RCC 7860 (cell line): ENCODE measurements around the gene RCOR1.

Experiments
- DNase-seq: peaks from one replicate; pipeline ENCODE4 v3.0.0-alpha.2; 2015; ENCODE audit warnings: low spot score
- FAIRE-seq: peaks from 2 replicates; lab custom pipeline; 2012; peaks lifted over from hg19 to GRCh38; lab: Jason Lieb, UNC

Gene RCOR1

DNA sequence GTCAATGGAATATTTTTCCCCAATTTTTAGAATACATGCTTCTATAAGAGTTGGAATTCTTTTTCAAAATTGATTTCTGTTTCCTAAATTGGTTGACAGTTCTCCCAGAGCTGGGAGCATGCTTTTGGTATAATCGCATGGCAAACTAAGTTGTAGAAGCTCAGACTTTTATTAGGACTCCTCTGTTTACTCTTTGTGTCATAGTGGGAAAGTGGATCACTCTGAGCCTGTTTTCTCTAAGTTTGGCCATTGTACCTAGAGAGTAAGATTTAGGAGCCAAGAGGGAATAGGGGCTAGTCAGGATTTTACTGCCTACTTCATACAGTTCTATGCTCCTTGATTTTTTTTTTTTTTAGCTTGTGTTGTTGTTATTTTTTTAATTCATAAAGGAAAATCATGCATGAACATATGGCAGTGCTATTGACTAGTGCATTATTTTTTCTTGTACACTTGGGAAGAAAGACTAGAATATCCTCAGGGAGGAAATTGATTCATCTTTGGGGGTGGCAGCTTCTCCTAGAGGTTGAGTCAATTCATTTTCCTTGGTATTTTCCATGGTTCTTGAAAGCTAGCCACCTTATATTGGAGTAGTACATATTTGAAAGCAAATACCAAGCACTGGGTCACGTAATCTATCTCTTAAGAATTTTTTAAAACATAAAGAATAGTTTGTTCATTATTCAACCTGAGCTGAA is 107.1 kb downstream of the RCOR1 start:
- DNase-seq = no peak
- no peak for FAIRE-seq

DNA sequence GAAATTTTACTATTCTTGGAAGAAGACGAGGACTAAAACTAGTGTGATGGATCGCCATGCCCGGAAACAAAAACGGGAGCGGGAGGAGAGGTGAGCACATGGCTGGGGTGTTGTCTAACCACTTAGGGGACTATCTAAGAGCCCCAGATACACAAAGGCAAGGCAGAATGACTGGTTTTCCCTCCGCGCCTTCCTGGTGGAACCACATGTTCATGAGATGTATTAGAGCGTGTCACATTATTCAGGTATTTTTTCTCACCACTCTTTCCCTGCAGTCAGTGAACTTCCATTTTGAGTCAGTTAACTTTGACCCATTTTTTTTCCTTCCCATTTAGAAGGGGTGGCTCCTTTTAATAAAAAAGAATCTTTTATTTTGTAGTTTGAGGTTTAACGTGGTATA is 116.0 kb downstream of the RCOR1 start:
- FAIRE-seq (no peak), DNase-seq (no peak)

DNA sequence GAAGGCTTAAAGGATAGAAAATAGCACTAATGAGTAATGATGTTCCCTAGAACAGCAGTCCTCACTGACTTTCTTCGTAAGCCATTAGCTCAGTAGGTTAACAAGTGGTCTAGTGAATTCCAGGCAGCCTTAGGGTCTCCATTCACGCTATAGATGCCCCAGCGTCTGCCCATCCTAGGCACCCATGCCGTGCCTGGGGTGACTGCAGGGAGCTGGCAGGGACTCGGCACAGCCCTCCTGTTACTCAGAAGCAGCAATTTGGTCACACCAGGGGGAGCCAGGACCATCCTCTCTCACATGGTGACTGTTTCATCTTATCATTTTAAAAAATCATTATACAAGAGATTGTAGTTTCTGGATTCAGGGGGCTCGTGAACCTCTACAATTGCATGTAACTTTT is 118.8 kb downstream of the RCOR1 start:
- FAIRE-seq (no peak), DNase-seq (no peak)

- FAIRE-seq = no peak
- DNase-seq = no peak
Measured at GRCh38 chr14:102711946-102712345, 119.5 kb downstream of the RCOR1 start.

GRCh38 chr14:102717276-102717675 is 124.8 kb downstream of the RCOR1 start:
- FAIRE-seq (no peak), DNase-seq (no peak)

GRCh38 chr14:102722646-102723045 is 130.2 kb downstream of the RCOR1 start:
- no peak for DNase-seq
- FAIRE-seq = no peak

DNA sequence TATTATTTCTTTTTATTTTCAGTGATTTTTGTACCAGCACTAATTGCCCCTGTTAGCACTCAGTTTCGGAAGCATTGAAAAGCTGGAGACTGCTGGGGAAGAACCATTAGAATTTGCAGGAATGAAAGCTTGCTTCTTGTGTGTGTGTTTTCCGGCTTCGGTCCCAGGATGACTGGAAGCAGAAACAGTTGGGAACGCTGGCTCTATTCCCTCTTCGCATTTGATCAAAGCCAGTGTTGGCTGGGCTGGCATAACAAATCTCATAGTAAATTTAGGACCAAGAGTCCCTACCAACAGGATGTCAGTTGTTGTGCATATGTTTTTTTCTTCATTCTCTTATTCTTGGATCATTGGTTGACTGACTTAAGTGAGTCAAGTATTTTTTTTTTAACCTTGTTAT is 131.2 kb downstream of the RCOR1 start:
- DNase-seq = no peak
- FAIRE-seq = no peak

DNA sequence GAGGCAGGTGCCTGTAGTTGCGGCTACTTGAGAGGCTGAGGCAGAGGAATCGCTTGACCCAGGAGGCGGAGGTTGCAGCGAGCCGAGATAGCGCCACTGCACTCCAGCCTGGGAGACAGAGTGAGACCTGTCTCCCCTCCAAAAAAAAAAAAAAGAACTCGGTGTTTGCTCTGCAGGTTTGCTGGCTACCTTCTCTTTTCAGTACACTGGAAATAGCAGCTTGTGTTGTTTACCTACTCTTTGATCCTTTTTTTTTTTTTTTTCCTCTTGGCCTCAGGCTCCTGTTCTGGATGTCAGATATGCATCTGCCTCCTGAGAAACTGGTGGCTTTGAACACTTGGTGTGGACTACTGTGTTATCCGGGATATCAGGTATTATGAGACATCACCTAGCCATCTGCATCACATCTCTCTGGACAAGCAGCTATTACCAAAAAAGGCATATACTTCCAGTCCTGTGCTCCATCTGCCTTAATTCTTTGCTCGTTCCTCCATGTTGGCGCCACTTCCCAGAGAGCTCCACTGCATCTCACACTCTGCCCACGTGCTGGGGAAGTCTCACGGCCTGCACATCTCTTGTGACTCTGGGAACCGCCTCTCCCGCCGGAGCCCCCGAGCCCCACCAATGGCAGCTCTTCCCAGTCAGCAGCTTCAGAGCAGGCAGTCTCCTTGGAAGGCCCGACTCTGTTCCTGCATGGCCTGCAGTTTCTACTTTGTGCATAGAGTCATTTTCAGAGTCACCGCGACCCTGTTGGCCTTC is 133.9 kb downstream of the RCOR1 start:
- no peak for DNase-seq
- no peak for FAIRE-seq

GRCh38 chr14:102727336-102728095 is 135.1 kb downstream of the RCOR1 start:
- no peak for DNase-seq
- FAIRE-seq = no peak

GRCh38 chr14:102728501-102728900 is 136.1 kb downstream of the RCOR1 start:
- FAIRE-seq (no peak), DNase-seq (no peak)

GRCh38 chr14:102729268-102729667 is 136.8 kb downstream of the RCOR1 start:
- DNase-seq (no peak), FAIRE-seq (no peak)

DNA sequence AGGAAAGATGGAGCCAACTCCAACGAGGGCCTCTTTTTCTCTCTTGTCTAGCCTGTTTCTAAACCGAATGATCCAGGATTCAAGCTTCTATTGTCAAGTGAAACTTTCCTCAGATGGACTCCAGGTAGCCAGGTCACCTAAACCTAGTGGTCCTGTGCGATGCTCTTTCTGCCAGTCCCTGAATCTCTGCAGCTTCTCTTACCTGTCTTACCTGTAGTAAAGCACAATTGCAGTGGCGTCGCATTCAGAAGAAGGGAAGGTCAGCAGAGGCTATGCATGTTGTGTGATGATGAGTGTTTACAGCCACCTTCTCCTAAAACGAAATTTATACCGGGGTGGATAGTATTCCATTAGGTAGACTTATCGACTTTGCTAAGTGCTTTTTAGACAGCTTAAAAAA is 137.4 kb downstream of the RCOR1 start:
- DNase-seq = no peak
- FAIRE-seq = no peak

DNA sequence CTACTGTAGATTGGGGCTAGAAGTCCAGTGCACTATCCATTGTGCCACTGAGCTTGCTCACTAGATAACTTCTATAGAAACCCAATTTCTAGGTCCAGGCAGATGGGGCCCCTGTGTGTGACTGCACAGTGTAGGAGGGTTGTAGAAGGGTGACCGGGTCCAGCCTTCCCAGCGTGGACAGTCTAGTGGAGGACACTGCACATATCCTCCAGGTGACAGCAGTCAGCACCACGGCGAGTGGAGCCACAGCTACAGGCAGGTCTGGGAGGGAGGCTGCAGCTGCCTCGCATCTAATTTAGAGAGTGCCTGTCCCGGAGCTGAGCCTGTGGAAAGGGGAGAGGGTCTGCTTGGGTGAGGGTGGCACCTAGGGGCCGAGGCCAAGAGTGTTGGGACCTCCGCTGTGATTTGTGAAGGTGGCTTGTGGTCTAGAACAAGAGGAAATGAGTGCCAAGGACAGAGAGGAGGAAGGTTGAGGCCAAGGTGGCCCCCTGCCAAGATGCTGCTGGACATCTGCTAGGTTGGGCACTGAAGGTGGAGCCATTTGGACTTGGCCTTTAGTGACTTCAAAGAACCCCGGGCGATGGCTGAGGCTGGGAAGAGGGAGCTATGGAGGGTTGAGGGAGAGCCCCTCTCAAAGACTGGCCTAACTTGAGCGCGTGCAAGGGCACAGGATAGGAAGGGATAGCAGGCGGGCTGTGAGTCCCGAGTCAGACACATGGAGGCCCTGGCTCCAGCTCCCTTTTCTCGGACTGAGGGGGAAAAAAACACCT is 138.8 kb downstream of the RCOR1 start:
- FAIRE-seq (no peak), DNase-seq (no peak)

GRCh38 chr14:102731871-102732800 is 139.7 kb downstream of the RCOR1 start:
- no peak for FAIRE-seq

DNA sequence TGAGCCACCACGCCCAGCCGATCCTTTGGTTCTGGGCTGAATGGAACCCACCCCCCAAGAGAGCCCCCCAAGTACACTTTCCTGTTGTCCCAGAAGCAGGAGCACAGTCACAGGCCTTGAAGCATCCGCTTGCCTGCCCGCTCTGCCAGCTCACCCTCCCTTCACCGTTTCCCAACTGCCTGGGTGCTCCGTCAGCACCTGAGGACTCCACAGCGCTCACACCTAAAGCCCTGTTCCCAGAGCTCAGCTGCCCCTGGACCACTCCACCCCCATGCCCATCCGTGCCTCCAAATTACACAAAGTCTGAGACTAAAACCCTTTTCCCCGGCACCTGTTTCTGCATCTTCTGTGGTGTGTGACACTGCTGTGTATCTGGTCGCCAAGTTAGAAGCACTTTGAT is 140.5 kb downstream of the RCOR1 start:
- FAIRE-seq = no peak
- no peak for DNase-seq

More at GRCh38 chr14:102731871-102732800, 139.7 kb downstream of the RCOR1 start:
- no peak for DNase-seq

DNA sequence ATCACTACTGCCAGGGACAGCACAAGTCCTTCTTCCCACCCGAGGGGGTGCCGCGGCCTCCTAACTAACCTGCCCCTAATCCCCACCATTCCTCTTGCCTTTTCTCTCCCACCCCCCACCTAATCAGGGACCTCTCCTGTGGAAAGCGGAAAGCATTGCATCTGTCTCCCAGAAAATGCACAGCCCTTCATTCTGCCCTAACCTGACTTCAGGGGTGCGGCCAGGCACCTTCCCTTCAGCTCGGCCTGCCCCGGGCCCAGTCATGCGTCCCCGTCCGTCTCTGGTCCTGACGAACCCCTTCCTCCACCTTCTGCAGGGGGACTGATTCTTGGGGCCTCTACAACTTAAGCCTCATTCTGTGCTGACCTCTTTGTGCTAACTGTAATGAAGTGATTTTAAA is 140.9 kb downstream of the RCOR1 start:
- FAIRE-seq = no peak

DNA sequence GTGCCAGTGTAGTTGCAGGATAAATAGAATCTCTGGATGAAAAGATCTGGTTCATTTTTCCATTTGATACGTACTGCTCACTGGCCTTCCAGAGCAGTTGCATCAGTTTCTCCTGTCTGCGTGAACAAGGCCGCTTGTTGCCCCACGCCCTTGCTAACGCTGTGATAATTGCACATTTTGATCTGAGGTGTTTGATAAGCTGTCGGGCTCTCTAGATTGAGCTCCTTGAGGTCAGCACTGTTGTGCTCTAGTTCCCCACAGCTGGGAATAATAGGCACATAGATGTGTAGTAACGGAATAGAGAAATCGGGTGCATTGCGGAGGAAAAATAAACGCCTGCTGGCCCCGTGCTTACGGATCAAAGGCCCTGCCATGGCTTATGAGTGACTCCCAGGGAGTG is 142.0 kb downstream of the RCOR1 start:
- no peak for DNase-seq
- no peak for FAIRE-seq

More for the DNA sequence above, 140.9 kb downstream of the RCOR1 start:
- DNase-seq = no peak

GRCh38 chr14:102736956-102737355 is 144.5 kb downstream of the RCOR1 start:
- no peak for FAIRE-seq

GRCh38 chr14:102737402-102738372 is 145.2 kb downstream of the RCOR1 start:
- no peak for FAIRE-seq

More at GRCh38 chr14:102736956-102737355, 144.5 kb downstream of the RCOR1 start:
- DNase-seq = no peak

More at GRCh38 chr14:102737402-102738372, 145.2 kb downstream of the RCOR1 start:
- no peak for DNase-seq
